Measurements from ENCODE around the gene TANGO6. TPM values are rescaled to one million over a fixed set of nuclear protein-coding genes. Genes with fewer than 3 reads are reported as not detected.

Gene TANGO6
- total and polyA plus RNA-seq, 2 of the 8 experiments (the other 6 are each of a cell fraction or from before 2014, with no cell fraction given), result 5.0 to 19.5 TPM

GRCh38 chr16:69115361-69115760 is 272.0 kb downstream of the TANGO6 start:
- TF ChIP-seq SIX5 (IDR thresholded peaks at IDR 0.05; ENCODE audit: low read depth, low read length) (no peak), SRF (IDR thresholded peaks at IDR 0.05; ENCODE audit: low read depth, low read length) (no peak), POU5F1 (IDR thresholded peaks at IDR 0.05; ENCODE audit: low read depth, low read length) (no peak)
- peaks cover 11 to 15% of the 10 kb centered on the region in 2 experiments for H4K20me1 ChIP-seq (replicated peaks in 1 of 2; ENCODE audit: control insufficient read depth in 1 of 2, insufficient read depth in 2 of 2, low read length in 2 of 2)
- H3K4me1 ChIP-seq (replicated peaks in 1 of 4; ENCODE audit: control insufficient read depth in 3 of 4, insufficient read depth in 4 of 4, low read length in 3 of 4), result no peaks in the 10 kb centered on the region
- WGBS, 2 experiments (ENCODE audit: extremely low coverage in 1 of 2, insufficient coverage in 1 of 2, insufficient read length in 1 of 2, insufficient replicate concordance in 2 of 2, low coverage in 1 of 2, low lambda C conversion rate in 2 of 2, missing lambda C conversion rate in 1 of 2), result 88% methylated on average over 5 of the region's 5 CpGs; no CpG with 5 or more reads in 1 of the 2 experiments
- no peak overlapping the region for H4K8ac ChIP-seq (ENCODE audit: extremely low read depth, insufficient read depth, low read length)
- no peak overlapping the region for H4K91ac ChIP-seq (replicated peaks; ENCODE audit: insufficient read length, low read length)
- no peak overlapping the region for H2AFZ ChIP-seq (ENCODE audit: low read length)
- H3K79me2 ChIP-seq (ENCODE audit: control insufficient read depth in 1 of 2, insufficient read depth in 2 of 2, low read length in 2 of 2), result peaks cover 0 to 20% of the 10 kb centered on the region in 2 experiments; a peak in 1 of 4 replicates
- no peak overlapping the region for H3K4ac ChIP-seq (replicated peaks; ENCODE audit: insufficient read length, low read depth, low read length)
- H3K36me3 ChIP-seq (ENCODE audit: control insufficient read depth in 2 of 4, insufficient read depth in 4 of 4, low read length in 3 of 4), result peaks cover 40 to 83% (median 69%) of the 10 kb centered on the region in 4 experiments
- no peak overlapping the region for H3K4me2 ChIP-seq (ENCODE audit: insufficient read depth in 1 of 2, low read depth in 2 of 2, low read length in 2 of 2)
- H3K23me2 ChIP-seq (ENCODE audit: low read depth, low read length), result no peaks in the 10 kb centered on the region
- no peak overlapping the region for H3K56ac ChIP-seq (replicated peaks; ENCODE audit: insufficient read length, low read depth, low read length)
- H3K79me1 ChIP-seq (ENCODE audit: low read depth, low read length), result peaks cover 19% of the 10 kb centered on the region; the same call in 1 of the 2 replicates
- H2AK5ac ChIP-seq (ENCODE audit: low read depth, low read length), result no peak overlapping the region
- ChIA-PET POLR2A (ENCODE audit: partially characterized antibody) (interaction anchor here (0.6 to 3.8 kb wide), 5 partner anchors 15 to 82 kb away, joined by 3 to 17 read pairs (median 7); partner anchors contain the start of genes CHTF8 and UTP4), CTCF (ENCODE audit: partially characterized antibody) (interaction anchor here (1.0 to 12.3 kb wide), 8 partner anchors 3 to 265 kb away, joined by 3 to 174 read pairs (median 11); partner anchors contain the start of gene HAS3)
- no peak overlapping the region for H2BK12ac ChIP-seq (ENCODE audit: low read depth, low read length)
- FAIRE-seq (no peak), DNase-seq (ENCODE audit: low read depth in 1 of 2, low spot score in 2 of 2) (no peak)
- no peak overlapping the region for H3K14ac ChIP-seq (ENCODE audit: insufficient read length)
- no peak overlapping the region for H4K5ac ChIP-seq (ENCODE audit: insufficient read length, low read depth, low read length)
- no peak overlapping the region for H2BK120ac ChIP-seq (replicated peaks; ENCODE audit: low read depth, low read length)
- no peak overlapping the region for H3K4me3 ChIP-seq (ENCODE audit: extremely low read depth in 1 of 4, insufficient read depth in 2 of 4, low read depth in 3 of 4, low read length in 4 of 4)
- no peak overlapping the region for H3K18ac ChIP-seq (ENCODE audit: extremely low read depth, low read length)
- H2BK15ac ChIP-seq (ENCODE audit: low read length), result no peak overlapping the region
- H3K27me3 ChIP-seq (replicated peaks in 1 of 4; ENCODE audit: control insufficient read depth in 3 of 4, extremely low read depth in 1 of 4, insufficient read depth in 3 of 4, low read length in 3 of 4), result no peaks in the 10 kb centered on the region
- H2BK20ac ChIP-seq (ENCODE audit: low read length), result no peak overlapping the region
- no peak overlapping the region for H3K27ac ChIP-seq (ENCODE audit: low read depth, low read length)
- no peak overlapping the region for H2BK5ac ChIP-seq (ENCODE audit: low read depth, low read length)
- no peak overlapping the region for H3K9ac ChIP-seq (replicated peaks in 1 of 4; ENCODE audit: extremely low read depth in 1 of 4, low read depth in 3 of 4, low read length in 3 of 4)
- H3K23ac ChIP-seq (ENCODE audit: insufficient read length), result no peak overlapping the region
- H3K9me3 ChIP-seq (ENCODE audit: insufficient read depth in 2 of 2, low read depth in 1 of 2, low read length in 1 of 2), result no peaks in the 10 kb centered on the region
